ENCODE results near the gene YIPF1.

DNA sequence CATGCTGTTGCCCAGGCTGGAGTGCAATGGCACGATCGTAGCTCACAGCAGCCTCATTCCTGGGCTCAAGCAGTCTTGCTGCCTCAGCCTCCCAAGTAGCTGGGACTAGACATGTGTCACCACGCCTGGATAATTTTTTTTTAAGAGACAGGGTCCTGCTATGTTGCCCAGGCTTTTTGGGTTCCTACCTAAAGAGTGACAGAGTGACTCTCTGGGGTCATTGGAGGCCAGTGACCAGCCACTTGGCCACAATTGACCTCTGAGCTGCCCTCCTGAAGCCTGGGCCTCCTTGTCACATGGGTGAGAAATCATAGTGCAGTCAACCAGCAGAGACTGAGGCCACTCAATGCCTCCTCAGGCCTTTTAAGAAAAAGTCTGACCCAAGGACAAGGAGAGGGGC lies 10.1 kb upstream of the YIPF1 start:
- TF ChIP-seq POLR2A (IDR thresholded peaks at IDR 0.05) (no peak), CTCF (IDR thresholded peaks at IDR 0.05) (no peak), POLR2AphosphoS5 (IDR thresholded peaks at IDR 0.05) (no peak), EP300 (IDR thresholded peaks at IDR 0.05) (no peak)

All from suprapubic skin (tissue), 4 donors.